GM21390 (cell line): ENCODE data around the gene CNTNAP1.

Experiments used
- ATAC-seq: cut with Tn5 transposase; IDR thresholded peaks from one replicate; pipeline ENCODE4 v1.9.1; 2021; ENCODE audit not compliant: unreplicated experiment

Gene CNTNAP1

DNA sequence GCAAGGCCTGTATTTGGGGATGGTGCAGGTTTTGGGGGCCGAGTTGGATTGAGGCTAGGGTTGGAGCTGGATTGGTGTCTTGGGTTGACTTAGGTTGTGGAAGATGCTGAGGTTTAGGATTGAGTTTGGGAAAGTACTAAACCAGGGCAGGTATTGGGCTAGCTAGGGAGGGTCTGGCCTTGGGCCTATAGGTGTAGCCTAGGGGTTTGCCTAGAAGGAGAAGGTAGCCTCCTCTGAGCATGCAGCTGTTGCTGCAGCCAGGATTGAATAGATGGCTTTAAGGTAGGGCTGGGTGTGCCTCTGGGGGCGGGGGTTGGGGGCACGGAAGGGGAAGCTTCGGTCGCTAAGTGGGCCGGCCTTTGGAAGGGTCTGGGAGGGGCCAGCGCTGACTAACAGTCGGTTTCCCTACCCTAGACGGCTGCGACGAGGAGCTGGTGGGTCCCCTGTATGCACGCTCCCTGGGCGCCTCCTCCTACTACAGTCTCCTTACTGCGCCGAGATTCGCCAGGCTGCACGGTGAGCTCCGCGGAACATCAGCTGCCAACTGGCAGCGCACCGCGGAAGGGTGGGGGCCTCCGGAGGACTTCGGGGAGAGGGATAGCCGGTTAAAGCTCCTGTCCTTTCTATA is 1.2 kb downstream of the CNTNAP1 start:
- ATAC-seq: no peak

DNA sequence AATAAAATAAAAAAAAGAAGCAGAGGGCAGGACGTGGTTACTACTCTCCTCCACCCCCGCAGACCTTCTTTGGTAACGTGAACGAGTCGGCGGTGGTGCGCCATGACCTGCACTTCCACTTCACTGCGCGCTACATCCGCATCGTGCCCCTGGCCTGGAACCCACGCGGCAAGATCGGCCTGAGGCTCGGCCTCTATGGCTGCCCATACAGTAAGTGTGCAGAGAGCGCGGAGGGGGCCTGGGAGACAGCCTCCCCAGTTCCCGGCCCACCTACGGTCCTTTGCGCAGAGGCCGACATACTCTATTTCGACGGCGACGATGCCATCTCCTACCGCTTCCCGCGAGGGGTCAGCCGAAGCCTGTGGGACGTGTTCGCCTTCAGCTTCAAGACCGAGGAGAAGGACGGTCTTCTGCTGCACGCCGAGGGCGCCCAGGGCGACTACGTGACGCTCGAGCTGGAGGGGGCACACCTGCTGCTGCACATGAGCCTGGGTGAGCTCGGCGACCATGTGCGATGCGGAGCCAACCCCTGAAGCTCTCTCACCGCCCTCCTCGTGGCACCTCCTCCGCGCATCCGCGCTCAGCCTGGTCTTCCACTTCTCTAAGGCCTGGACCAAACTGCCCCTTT is 2.7 kb downstream of the CNTNAP1 start:
- ATAC-seq: no peak

DNA sequence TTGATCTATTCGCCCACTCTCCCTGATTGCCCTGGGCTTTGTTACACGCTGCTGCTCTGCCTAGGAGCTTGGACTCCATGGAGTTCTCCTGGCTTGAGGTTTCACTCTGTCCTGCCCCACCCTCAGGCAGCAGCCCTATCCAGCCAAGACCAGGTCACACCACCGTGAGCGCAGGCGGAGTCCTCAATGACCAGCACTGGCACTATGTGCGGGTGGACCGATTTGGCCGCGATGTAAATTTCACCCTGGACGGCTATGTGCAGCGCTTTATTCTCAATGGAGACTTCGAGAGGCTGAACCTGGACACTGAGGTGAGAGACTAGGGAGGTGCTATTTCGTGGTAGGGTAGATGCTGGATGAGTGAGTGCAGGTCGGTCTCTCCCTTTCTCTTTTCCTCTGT is 3.5 kb downstream of the CNTNAP1 start:
- ATAC-seq: no peak

DNA sequence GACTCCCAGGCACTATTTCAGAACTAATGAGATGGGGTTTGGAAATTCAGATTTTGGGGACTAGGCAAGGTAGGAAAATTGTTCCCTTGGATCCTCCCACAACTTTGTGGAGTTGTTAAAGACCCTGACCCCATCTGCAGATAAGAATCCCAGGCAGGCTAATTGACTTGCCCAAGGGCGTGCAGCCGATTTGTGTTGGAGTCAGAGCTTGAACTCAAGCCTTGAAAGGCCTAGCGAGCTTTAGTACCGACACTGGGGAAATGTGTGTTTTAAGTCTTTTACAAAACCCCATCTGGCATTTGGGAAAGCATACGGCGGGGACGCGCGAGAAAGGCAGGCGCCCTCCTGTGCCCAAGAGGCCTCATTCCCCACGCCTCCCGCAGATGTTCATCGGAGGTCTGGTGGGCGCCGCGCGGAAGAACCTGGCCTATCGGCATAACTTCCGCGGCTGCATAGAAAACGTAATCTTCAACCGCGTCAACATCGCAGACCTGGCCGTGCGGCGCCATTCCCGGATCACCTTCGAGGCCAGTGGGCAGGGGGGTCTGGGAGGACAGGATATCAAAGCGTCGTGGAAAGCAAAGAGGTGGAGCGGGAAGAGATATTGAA is 4.3 kb downstream of the CNTNAP1 start:
- ATAC-seq: no peak

DNA sequence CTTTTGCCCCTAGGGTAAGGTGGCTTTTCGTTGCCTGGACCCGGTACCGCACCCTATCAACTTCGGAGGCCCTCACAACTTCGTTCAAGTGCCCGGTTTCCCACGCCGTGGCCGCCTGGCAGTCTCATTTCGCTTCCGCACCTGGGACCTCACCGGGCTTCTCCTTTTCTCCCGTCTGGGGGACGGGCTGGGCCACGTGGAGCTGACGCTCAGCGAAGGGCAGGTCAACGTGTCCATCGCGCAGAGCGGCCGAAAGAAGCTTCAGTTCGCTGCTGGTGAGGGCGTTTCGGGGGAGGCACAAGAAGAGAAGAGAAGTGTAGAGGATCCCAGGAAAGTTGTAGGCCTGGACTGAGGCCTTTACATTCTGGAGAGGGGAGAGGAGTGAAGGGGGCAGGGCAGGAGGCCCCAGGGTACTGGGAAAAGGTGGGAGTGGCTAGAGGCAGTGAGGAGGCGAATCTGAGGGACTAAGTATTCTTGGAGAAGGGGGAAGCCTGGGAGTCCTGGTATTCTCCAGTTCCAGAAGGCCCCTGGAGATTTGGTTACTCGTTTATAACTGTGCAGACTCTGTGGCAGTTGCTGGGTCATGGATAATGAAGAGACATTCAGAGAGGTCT is 5.5 kb downstream of the CNTNAP1 start:
- no peak for ATAC-seq

DNA sequence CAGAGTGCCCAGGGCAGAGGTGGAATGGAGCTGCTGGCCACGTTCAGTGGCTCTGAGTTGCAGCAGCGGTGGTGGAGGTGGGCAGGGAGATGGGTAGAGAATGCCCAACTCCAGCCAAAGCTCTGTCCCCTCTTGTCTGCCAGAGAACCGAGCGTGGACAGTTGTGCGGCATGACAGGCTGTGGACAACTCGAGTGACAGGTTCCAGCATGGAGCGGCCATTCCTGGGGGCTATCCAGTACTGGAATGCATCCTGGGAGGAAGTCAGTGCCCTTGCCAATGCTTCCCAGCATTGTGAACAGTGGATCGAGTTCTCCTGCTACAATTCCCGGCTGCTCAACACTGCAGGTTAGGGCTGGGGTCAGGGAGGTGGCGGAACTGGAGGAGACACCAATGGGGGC is 8.3 kb downstream of the CNTNAP1 start:
- ATAC-seq: no peak

DNA sequence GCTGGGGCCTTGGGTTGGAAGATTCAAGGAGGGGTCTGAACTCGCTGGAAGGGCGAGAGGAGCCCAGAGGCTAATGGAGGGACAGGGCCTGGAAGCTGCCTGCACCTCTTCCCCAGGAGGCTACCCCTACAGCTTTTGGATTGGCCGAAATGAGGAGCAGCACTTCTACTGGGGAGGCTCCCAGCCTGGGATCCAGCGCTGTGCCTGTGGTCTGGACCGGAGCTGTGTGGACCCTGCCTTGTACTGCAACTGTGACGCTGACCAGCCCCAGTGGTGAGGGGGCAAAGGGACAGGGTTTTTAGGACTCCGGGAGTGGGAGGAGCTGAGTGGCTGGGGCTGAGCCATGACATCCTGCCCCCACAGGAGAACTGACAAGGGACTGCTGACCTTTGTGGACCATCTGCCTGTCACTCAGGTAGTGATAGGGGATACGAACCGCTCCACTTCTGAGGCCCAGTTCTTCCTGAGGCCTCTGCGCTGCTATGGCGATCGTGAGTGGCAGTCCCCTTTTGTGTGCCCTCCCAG is 8.8 kb downstream of the CNTNAP1 start:
- ATAC-seq: no peak

DNA sequence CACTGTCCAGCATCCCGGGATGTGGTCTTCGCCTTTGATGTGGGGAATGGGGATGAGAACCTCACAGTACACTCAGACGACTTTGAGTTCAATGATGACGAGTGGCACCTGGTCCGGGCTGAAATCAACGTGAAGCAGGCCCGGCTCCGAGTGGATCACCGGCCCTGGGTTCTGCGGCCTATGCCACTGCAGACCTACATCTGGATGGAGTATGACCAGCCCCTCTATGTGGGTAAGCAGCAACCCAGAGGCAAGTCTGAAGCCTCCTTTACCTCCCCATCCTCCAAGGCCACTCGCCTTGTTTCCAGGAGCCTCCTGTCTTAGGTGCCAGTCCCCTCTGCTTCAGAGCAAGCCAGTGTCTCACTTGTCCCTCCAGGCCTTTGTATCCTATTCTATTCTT is 10.2 kb downstream of the CNTNAP1 start:
- no peak for ATAC-seq

DNA sequence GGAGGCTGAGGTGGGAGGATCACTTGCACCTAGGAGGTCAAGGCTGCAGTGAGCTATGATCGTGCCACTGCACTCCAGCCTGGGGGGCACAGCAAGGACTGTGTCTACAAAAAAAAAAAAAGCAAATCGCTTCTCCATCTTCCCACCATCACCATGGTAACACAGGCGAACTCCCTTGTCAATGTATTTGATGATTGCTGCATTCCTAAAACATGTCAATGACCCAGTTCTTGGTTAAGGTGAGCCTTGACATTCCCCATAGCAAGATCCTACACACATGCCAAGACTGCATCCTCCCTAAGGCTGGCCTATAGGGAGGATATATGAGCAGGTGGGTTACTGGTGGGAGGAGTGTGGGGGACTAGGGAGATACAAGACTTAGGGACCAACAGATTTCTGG is 12.2 kb downstream of the CNTNAP1 start:
- ATAC-seq: no peak

DNA sequence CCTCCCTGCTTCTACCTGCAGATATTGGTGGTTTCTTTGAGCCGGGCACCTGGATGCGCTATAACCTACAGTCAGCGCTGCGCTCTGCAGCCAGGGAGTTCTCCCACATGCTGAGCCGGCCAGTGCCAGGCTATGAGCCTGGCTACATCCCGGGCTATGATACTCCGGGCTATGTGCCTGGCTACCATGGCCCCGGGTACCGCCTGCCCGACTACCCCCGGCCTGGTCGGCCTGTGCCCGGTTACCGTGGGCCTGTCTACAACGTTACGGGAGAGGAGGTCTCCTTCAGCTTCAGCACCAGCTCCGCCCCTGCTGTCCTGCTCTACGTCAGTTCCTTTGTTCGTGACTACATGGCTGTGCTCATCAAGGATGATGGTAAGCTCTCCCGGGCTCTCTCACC is 13.2 kb downstream of the CNTNAP1 start:
- ATAC-seq: no peak

DNA sequence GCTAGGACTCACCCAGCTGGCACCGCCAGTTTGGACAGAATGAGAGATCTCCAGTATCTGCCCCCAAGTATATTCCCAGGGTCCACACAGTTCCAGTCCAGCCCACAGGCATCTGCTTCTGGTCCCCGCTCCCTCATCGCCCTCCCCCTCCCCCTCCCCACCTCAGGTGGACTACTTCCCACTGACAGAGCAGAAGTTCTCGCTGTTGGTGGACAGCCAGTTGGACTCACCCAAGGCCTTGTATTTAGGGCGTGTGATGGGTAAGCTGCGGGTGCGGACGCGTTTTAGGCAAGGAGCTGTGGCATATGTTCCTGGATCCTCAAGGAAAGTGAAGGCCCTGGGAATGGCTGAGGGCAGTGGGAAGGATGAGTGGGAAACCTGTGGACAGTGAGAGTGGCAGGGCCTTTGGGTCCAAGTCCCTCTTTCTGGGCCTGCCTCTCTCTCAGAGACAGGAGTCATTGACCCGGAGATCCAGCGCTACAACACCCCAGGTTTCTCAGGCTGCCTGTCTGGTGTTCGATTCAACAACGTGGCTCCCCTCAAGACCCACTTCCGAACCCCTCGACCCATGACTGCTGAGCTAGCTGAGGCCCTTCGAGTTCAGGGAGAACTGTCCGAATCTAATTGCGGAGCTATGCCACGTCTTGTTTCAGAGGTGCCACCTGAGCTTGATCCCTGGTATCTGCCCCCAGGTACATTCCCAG is 14.9 kb downstream of the CNTNAP1 start:
- ATAC-seq: no peak

DNA sequence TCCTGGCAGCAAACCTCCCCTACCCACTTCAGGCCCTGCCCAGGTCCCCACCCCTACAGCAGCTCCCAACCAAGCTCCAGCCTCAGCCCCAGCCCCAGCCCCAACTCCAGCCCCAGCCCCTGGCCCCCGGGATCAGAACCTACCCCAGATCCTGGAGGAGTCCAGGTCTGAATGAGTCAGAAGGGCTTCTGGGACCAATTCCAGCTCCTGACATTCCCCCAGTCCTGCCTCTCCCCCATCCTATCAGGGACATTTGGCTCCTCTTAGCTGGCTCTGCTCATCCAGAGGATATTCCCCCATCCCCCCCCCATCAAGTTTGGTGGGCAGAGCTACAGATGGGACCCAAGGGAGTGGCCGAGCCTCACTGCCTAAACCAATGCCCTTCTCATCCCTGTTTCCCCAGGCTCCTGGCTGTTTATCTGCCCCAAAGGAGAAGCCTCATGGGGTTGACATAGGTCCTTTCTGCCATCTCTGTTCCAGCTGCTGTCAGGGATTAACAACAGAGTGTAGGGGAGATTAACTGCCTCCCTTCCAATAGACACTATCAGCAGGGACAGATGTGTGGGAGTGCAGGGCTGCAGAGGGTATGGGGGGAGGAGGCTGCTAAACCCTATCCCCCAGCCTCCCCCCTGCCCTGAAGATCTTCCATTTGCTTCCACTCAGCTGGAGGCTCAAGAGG is 16.5 kb downstream of the CNTNAP1 start:
- no peak for ATAC-seq

DNA sequence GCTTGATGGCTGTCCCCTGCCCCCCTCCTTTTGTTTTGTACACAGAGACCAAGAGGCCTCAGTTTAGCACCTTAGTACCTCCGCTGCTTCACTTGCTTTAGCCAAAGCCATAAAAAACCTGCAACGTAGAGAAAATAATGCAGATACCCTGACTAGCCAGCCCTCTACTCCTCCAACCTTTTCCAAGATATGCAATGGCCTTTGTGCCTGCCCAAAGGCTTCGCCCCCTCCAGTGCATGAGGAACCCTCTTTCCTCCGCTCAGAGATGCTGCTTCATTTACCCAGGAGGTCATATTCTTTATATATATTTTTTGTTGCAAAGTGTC is 17.0 kb downstream of the CNTNAP1 start:
- ATAC-seq: no peak

DNA sequence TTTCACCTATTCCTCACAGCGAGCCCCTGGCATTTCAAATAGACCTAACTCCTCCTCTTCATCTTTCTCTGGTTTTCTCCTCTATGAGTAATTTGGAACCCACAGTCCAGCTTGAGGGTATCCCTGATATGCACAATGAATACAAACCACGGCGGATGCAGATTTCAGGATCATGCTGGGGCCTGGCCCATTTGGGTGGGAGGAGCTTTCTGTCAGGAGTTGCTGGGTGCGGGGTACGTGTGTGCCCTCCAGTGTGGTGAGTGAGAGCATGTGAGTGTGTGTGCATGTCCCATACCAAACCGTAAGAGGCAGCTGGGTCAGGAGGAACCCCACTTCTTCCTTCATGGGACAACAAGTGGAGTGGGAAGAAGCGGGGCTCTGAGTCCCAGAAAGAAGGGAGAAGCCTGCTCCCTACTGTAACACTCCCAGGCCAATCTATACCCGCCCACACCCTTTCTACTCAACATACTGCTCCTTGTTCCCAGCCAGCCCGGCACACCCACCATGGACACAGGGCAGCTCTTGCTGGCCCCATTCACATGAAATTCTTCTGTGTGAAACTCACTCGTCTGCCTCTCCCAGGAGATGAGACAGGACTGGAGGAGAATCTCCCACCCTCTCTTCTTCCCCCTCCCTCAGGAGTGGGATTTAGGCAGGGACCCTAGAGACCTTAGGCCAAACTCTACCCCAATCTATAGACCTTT is 18.4 kb downstream of the CNTNAP1 start:
- no peak for ATAC-seq

DNA sequence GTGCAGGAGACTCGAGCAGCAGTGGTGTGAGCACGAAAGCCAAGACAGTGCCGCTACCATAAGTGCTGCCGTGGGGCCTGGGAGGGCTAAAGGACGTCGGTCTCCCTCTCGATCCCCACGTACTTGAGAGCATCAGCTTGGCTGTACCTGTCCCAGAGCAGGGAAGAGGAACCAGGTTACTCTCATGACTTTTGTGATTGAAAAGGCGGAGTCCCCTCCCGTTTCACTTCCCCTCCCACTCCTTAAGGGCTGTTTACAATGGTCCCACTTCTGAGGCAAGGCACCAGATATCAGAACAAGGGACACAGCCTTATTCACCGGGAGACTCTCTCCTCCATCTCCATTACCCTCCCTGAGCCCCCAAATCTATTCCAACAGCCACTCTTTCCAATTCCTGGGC is 20.1 kb downstream of the CNTNAP1 start:
- ATAC-seq: no peak

DNA sequence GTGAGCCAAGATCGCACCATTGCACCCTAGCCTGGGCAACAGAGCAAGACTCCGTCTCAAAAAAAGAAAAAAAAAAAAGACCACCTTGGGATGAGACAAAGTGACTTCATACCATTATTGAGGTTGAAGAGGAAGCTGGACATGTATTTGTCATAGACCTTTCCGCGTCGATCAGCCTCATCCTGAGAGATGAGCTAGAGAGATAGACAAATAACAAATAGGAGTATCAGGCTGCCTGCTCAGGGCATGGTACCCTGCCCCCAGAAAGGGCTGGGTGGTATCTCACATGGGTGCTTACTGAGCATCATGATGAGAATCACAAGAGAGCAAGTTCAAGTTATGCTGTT is 22.1 kb downstream of the CNTNAP1 start:
- ATAC-seq: peak; percentile 9

DNA sequence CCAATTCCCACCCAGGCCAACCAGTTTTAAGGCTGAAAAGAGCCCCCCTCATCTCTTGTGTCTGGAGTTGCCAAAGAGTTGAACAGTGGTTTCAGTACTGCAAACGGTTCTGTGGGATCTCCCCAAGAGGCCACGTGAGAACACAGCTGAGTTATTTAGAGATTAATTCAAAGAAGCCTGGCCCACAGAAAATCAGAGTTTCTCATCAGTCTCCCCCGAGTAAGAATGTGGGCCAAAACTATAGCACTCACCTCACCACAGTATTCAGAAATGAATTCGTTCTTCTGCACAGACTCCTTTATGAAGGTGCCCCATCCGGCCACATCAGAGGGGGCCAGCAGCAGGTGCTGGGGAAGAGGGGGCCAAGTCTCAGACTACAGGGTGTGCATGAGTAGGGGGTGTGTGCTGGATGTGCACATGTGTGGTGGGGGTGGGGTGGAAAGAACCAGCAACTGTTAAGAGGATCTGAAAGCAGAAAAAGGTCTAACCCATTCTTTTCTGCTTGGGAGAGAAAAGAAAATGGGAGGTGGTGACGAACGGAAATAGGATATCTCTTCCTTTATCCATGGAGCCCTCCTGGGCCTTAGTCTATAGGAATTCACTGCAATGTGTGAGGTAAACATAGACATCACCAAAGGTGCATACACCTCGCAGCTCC is 22.6 kb downstream of the CNTNAP1 start:
- ATAC-seq: peak; percentile 65

DNA sequence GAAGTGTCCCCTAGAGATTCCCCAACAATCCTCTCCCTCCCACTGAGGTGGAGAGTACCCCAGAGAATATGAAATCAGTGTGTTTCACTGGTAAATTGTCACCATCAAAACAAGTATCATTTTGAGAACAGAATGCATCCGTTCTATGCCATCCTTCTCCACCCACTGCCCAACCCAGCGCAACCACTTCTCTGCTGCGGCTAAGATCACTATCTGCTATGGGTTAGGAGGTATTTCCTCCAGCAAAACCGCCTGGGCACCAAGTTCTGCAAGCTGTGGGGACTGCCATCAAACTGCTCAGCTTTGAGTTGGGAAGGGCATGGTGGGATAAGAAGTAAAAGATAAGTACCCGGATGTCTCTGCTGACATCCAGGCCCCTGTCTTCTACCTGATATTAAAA is 24.4 kb downstream of the CNTNAP1 start:
- ATAC-seq: no peak

DNA sequence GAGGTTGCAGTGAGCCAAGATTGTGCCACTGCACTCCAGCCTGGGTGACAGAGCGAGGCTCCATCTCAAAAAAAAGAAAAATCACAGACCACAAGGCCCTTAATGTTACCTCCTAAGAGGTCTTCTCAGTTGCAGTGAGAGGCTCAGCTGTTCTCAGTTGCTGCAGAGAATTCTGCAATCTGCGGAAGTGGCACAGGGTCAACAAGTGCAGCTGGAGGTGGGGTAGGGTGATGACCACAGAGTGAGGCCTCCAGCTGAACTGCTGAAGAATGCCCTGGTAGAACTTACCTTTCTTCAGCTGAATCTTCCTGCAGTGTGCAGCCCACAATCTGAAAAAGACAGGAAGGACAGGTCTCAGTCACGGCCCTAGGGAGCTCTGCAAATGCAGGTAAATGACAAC is 26.3 kb downstream of the CNTNAP1 start:
- no peak for ATAC-seq

DNA sequence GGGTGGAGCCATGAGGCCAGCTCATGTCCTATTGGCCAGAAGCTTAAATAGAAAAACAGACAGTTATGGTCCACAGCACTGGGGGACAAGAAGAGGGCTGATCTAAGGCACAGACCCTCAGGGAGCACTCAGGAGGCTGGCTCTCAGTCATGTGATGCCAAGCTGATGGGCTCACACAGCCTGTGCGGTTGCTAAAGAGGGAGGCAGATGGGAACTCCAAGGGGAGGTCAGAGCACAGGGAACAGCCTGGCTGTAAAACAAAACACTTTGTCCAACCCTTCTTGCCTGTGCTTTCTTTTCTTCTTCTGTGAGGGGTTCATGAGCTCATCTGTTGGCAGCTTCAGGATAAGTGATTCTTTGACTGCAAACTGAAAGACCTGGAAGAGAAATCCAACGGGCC is 27.2 kb downstream of the CNTNAP1 start:
- ATAC-seq: no peak
